HEK293 (cell line): ENCODE results near the gene IRX4.

Experiments used
- ZNF324 ChIP-seq: fragments of 450-650 bp; formaldehyde crosslinking; IDR thresholded peaks from 2 replicates; pipeline ENCODE4 v1.5.1; 2016; ENCODE audit warnings: missing biosample characterization, missing genetic modification characterization
- ZNF670 ChIP-seq: fragments of 450-650 bp; formaldehyde crosslinking; IDR thresholded peaks from 2 replicates; pipeline ENCODE4 v1.5.1; 2016; ENCODE audit warnings: missing biosample characterization, missing genetic modification characterization, low read depth
- ZNF707 ChIP-seq: fragments of 450-650 bp; formaldehyde crosslinking; IDR thresholded peaks from 2 replicates; pipeline ENCODE4 v1.5.1; 2016; ENCODE audit warnings: missing biosample characterization, missing genetic modification characterization
- ZNF837 ChIP-seq: fragments of 450-650 bp; formaldehyde crosslinking; IDR thresholded peaks from 2 replicates; pipeline ENCODE4 v1.5.1; 2016; ENCODE audit warnings: missing biosample characterization, missing genetic modification characterization
- TF ChIP-seq, protein P1 (sequence below): fragments of 450-650 bp; formaldehyde crosslinking; IDR thresholded peaks from 2 replicates; pipeline ENCODE4 v1.5.1; 2016; ENCODE audit warnings: missing biosample characterization, missing genetic modification characterization

DNA sequence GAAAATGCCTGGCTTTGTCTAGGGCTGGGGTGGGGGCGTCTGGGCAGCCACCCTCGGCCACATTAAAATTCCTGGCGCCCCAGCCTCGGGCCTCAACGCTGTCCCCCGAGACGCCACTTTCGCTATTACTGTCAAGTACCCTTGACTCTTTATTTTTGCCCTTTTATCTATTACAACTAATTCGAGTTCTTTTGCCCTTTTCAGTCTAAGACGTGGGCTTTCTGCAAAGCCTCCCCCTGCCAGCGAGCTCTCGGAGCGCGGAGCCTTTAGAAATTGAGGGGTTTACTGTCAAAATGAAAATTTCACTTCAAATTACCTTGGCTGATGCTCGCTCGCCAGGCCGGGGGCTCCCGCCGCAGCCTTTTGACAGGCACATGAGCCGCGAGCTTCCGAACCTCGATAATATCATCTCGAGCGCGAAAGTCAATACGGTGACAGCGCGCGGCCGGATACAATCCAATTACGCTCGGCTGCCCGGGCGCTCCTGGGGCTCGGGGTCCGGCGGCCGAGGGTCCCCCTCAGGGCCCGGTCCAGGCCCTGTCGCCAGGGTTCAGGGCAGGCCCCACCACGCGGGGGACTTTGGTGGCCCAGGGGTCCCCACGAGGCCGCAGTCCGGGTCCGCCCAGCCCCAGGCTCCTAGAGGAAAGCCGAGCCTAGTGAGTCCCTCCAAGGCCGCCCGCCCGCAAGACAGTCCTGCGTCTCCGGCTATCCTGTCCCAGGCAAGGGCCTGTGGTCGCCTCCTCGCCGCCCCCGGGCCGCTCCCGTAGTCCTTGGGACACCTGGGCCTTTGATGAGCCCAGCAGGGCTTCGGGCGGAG, 6.7 kb downstream of the IRX4 start:
- TF ChIP-seq, protein P1, sequence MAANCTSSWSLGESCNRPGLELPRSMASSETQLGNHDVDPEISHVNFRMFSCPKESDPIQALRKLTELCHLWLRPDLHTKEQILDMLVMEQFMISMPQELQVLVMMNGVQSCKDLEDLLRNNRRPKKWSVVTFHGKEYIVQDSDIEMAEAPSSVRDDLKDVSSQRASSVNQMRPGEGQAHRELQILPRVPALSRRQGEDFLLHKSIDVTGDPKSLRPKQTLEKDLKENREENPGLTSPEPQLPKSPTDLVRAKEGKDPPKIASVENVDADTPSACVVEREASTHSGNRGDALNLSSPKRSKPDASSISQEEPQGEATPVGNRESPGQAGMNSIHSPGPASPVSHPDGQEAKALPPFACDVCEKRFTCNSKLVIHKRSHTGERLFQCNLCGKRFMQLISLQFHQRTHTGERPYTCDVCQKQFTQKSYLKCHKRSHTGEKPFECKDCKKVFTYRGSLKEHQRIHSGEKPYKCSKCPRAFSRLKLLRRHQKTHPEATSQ = no peak
- no peak for TF ChIP-seq ZNF324 (tag by site-specific recombination)
- TF ChIP-seq ZNF837 = no peak
- no peak for TF ChIP-seq ZNF670
- TF ChIP-seq ZNF707 (tag by site-specific recombination) = no peak
